ENCODE measurements around the gene HTN3.
"Not testable (repeated sequence)": the region's sequence is repeated elsewhere in the genome, so short reads cannot be mapped to it uniquely, and the experiment has no call there.

Gene HTN3

DNA sequence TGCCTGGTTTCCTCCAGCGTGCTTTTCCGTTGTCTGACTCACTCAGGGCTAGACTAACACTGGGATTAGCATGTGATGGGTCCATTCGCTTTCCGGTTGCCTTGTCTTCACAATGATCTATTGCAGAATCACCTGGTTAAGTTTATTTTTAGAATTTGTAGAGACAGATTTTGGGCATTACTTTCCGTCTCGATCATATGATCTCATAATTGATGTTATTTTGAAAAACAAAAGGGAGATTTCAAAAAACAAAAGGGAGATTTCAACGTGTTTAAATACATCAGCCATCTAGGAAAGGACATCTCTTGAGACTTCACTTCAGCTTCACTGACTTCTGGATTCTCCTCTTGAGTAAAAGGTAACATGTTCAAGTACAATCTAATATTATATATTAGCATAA is at the start of gene HTN3:
TSS of gene HTN3 (plus strand) at position 301 of the 400 bp plus-strand sequence. CDS start 2,282 bp downstream, outside the sequence.
- H3K27ac Mint-ChIP-seq; H3K4me3 Mint-ChIP-seq; H3K36me3 Mint-ChIP-seq (ENCODE audit: low read depth); H3K4me1 Mint-ChIP-seq (ENCODE audit: low read depth); H3K27me3 Mint-ChIP-seq (ENCODE audit: low read depth); H3K9me3 Mint-ChIP-seq: not testable (repeated sequence)

DNA sequence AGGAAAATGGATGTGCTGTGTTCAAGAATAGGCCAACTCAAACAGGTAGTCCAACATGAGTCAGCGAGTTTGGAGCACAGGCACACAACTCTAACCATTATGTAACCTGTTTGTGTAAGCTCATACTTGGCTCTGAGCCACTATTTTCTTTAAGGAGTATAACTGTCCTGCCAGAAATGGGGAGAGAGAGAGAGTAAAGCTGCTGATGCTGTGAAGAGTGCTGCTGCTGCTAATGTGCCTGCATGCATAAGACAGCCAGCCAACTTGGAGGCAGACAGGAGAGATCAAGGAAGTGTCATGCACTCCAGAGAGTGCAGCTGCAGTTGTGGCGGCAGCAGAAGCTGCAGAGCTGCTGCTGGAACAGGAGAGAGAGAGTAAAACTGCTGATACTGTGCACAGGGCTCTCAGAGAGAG is 44.2 kb upstream of the HTN3 start:
- no peaks in the 10 kb centered on the region for H3K4me1 Mint-ChIP-seq (ENCODE audit: low read depth)
- no peaks in the 10 kb centered on the region for H3K27me3 Mint-ChIP-seq (ENCODE audit: low read depth)
- no peak overlapping the region for H3K27ac Mint-ChIP-seq
- no peaks in the 10 kb centered on the region for H3K9me3 Mint-ChIP-seq
- H3K4me3 Mint-ChIP-seq, result no peak overlapping the region
- no peaks in the 10 kb centered on the region for H3K36me3 Mint-ChIP-seq (ENCODE audit: low read depth)

DNA sequence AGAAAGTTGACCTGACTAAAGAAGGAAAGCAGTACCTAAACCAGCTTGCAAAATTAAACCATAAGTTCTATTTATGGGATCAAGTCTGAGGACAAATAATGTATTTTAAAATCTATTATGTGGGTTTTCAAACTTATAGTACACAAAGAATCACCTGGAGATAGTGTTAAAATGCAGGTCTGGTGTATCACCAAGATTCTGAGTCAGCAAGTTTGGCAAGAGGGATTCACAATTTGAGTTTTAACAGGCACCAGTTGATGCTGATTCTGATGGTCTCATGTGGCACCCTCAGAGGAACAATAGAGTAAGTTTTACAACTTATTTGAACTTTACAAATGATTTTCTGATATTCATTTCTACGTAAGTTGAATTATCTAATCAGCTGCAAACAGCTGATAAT is 41.6 kb upstream of the HTN3 start:
- Mint-ChIP-seq H3K4me1 (ENCODE audit: low read depth) (no peaks in the 10 kb centered on the region), H3K36me3 (ENCODE audit: low read depth) (no peaks in the 10 kb centered on the region), H3K27ac (no peak overlapping the region), H3K27me3 (ENCODE audit: low read depth) (no peaks in the 10 kb centered on the region), H3K9me3 (no peaks in the 10 kb centered on the region), H3K4me3 (no peak overlapping the region)

DNA sequence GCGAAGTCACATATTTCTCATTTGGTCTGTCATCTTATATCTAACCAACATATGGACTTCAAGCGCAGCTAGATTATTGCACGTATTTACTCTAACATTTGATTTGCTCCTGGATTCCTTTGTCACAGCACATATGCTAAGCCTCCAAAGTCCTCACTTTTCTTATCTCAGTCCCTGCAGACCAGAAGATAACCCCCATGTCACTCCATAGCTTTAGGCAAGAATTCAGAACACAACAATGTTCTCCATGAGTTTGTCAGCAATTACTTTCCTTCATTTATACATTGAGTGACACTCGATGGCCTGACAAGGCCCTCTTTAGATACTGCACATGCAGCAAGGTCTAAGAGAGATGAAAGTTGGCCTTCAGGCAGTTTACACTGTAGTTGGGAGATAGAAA is 37.2 kb upstream of the HTN3 start:
- H3K9me3 Mint-ChIP-seq, result no peaks in the 10 kb centered on the region
- no peak overlapping the region for H3K4me3 Mint-ChIP-seq
- H3K4me1 Mint-ChIP-seq (ENCODE audit: low read depth), result no peaks in the 10 kb centered on the region
- H3K27me3 Mint-ChIP-seq (ENCODE audit: low read depth), result no peaks in the 10 kb centered on the region
- H3K27ac Mint-ChIP-seq, result no peak overlapping the region
- H3K36me3 Mint-ChIP-seq (ENCODE audit: low read depth), result no peaks in the 10 kb centered on the region

DNA sequence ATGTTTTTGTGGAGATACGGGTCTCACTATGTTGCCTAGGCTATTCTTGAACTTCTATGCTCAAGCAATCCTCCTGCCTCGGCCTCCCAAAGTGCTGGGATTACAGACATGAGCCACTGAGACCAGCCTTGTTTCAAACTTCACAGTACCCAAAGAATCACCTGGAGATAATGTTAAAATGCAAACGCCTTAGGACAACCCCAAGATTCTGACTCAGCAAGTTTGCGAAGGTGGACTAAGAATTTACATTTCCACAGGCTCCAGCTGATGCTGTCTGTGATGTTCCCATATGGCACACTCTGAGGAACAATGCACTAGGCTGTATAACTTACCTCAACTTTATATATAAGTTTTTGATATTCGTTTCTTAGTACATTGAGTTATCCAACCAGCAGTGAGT is 33.5 kb upstream of the HTN3 start:
- no peaks in the 10 kb centered on the region for H3K27me3 Mint-ChIP-seq (ENCODE audit: low read depth)
- H3K4me3 Mint-ChIP-seq, result no peak overlapping the region
- H3K36me3 Mint-ChIP-seq (ENCODE audit: low read depth), result no peaks in the 10 kb centered on the region
- H3K9me3 Mint-ChIP-seq, result no peaks in the 10 kb centered on the region
- no peak overlapping the region for H3K27ac Mint-ChIP-seq
- no peaks in the 10 kb centered on the region for H3K4me1 Mint-ChIP-seq (ENCODE audit: low read depth)

DNA sequence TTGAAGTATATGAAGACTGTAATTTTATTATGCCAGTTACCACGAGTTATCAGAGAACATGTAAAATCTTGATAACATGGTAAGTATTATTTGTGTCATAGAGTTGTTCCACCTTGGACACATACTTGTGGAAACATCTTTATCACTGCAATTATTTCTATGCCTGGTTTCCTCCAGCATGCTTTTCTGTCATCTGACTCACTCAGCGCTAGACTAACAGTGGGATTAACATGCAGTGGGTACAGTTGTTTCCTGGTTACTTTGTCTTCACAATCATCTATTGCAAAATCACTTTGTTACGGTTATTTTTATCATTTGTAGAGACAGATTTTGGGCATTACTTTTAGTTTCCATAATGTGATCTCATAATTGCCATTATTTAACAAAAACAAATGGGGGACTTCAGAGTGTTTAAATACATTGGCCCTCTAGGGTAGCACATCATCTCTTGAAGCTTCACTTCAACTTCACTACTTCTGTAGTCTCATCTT is 32.7 kb upstream of the HTN3 start, which contains the start of gene STATH:
TSS of gene STATH (plus strand) at position 441 of the 491 bp plus-strand sequence. CDS start 2,472 bp downstream, outside the sequence.
- H3K9me3 Mint-ChIP-seq, result no peaks in the 10 kb centered on the region
- H3K4me3 Mint-ChIP-seq, result no peak within 1 kb of the TSS
- H3K27me3 Mint-ChIP-seq (ENCODE audit: low read depth), result no peaks in the 10 kb centered on the region
- no peak within 1 kb of the TSS for H3K27ac Mint-ChIP-seq
- H3K4me1 Mint-ChIP-seq (ENCODE audit: low read depth), result no peaks in the 10 kb centered on the region
- no peaks in the 10 kb centered on the region for H3K36me3 Mint-ChIP-seq (ENCODE audit: low read depth)

DNA sequence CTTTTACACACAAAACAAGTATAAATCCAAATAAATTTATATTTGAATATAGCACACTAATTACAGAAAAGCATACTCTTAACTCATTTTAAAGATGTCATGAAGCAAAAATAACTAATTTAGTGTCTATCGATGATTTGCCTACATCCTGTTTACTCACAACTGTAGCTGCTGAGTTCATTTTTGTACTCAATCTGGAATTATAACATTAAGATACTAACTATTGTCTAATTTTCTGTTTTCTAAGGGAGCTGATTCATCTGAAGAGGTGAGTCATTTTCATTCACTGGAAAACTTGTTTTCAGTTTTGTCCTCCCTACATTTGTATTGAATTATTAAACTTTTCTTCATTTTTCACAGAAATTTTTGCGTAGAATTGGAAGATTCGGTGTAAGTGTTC is 28.8 kb upstream of the HTN3 start:
- Mint-ChIP-seq H3K9me3 (no peaks in the 10 kb centered on the region), H3K36me3 (ENCODE audit: low read depth) (no peaks in the 10 kb centered on the region), H3K27ac (no peak overlapping the region), H3K27me3 (ENCODE audit: low read depth) (peaks cover 3% of the 10 kb centered on the region), H3K4me3 (no peak overlapping the region), H3K4me1 (ENCODE audit: low read depth) (no peaks in the 10 kb centered on the region)

DNA sequence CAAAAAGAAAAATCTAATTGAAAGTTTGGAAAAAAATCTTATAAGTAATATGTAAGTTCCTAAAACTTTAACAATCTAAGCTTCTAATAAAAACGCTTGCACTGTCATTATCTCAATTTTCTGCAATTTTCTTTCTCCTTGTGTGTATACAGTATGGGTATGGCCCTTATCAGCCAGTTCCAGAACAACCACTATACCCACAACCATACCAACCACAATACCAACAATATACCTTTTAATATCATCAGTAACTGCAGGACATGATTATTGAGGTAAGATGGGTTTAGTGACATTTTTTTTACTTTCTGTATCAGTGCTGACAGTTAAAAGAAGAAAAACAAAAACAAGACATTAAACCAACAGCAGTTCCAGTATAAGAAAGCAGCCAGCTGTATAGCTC is 27.5 kb upstream of the HTN3 start:
- H3K36me3 Mint-ChIP-seq (ENCODE audit: low read depth), result no peaks in the 10 kb centered on the region
- no peaks in the 10 kb centered on the region for H3K9me3 Mint-ChIP-seq
- H3K27ac Mint-ChIP-seq, result no peak overlapping the region
- no peaks in the 10 kb centered on the region for H3K4me1 Mint-ChIP-seq (ENCODE audit: low read depth)
- H3K27me3 Mint-ChIP-seq (ENCODE audit: low read depth), result peaks cover 3% of the 10 kb centered on the region
- no peak overlapping the region for H3K4me3 Mint-ChIP-seq

DNA sequence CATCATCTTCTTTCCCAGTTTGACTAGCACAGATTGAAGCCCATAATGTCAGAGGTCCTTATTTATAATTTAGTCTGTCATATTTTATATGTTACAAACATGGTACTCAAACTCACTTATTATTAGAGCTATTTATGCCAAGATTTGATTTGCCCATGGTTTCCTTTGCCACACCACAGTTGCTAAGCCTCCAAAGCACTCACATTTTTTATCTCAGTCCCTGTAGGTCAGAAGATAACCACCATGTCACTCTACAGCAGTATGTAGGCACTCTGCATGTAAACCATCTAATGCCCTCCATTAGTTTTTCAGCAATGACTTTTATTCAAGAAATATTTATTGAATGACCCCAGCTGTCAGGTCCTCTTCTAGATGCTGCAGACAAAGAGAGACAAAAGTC is 25.8 kb upstream of the HTN3 start:
- Mint-ChIP-seq H3K36me3 (ENCODE audit: low read depth) (no peaks in the 10 kb centered on the region), H3K4me3 (no peak overlapping the region), H3K27ac (no peak overlapping the region), H3K27me3 (ENCODE audit: low read depth) (peaks cover 3% of the 10 kb centered on the region), H3K9me3 (no peaks in the 10 kb centered on the region), H3K4me1 (ENCODE audit: low read depth) (no peaks in the 10 kb centered on the region)

DNA sequence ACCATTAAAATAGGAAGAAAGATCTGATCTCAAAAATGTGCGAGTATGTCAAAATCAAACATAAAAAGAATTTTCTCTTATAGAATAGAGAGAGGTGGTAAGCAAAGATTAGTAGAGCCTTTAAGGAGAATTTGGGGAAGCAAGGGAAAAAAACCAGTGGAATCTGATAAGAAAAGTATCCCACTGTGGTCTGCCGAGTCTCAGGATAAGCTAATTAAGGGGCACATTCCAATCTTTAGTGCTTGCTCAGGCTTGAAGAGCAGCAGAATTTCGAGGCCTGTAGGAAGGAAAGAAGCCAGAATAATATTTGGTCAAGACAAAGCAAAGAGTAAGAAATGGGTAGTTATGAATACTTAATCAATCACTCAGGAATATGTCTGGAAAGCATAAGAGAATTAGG is 19.5 kb upstream of the HTN3 start:
- Mint-ChIP-seq H3K36me3 (ENCODE audit: low read depth) (no peaks in the 10 kb centered on the region), H3K4me3 (no peak overlapping the region), H3K4me1 (ENCODE audit: low read depth) (no peaks in the 10 kb centered on the region), H3K9me3 (no peaks in the 10 kb centered on the region), H3K27ac (no peak overlapping the region), H3K27me3 (ENCODE audit: low read depth) (peaks cover 3% of the 10 kb centered on the region)

DNA sequence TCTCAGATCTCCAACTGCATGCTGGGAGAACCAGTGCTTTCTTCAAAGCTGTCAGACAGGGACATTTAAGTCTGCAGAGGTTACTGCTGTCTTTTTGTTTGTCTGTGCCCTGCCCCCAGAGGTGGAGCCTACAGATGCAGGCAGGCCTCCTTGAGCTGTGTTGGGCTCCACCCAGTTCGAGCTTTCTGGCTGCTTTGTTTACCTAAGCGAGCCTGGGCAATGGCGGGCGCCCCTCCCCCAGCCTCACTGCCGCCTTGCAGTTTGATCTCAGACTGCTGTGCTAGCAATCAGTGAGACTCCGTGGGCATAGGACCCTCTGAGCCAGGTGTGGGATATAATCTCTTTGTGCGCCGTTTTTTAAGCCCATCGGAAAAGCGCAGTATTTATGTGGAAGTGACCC is 9.3 kb upstream of the HTN3 start:
- not testable (repeated sequence) for H3K27ac Mint-ChIP-seq; H3K9me3 Mint-ChIP-seq; H3K4me3 Mint-ChIP-seq; H3K4me1 Mint-ChIP-seq (ENCODE audit: low read depth); H3K36me3 Mint-ChIP-seq (ENCODE audit: low read depth); H3K27me3 Mint-ChIP-seq (ENCODE audit: low read depth)

DNA sequence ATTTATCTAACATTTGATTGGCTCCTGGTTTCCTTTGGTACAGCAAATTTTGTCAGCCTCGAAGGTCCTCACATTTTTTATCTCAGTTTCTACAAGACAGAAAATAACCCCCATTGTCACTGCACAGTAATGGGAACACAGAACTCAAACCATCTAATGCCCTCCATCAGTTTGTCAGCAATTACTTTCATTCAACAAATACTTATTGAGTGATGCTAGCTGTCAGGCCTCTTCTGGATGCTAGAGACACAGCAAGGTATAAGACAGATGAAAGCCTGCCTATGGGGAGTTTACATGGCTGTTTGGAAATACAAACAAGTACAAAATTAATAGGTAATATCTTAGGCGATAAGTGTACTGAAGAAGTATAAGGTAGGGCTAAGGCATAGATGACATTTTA is 5.0 kb upstream of the HTN3 start:
- Mint-ChIP-seq H3K9me3 (no peaks in the 10 kb centered on the region), H3K4me3 (no peak overlapping the region), H3K36me3 (ENCODE audit: low read depth) (no peaks in the 10 kb centered on the region), H3K27ac (no peak overlapping the region), H3K27me3 (ENCODE audit: low read depth) (no peaks in the 10 kb centered on the region), H3K4me1 (ENCODE audit: low read depth) (no peaks in the 10 kb centered on the region)

DNA sequence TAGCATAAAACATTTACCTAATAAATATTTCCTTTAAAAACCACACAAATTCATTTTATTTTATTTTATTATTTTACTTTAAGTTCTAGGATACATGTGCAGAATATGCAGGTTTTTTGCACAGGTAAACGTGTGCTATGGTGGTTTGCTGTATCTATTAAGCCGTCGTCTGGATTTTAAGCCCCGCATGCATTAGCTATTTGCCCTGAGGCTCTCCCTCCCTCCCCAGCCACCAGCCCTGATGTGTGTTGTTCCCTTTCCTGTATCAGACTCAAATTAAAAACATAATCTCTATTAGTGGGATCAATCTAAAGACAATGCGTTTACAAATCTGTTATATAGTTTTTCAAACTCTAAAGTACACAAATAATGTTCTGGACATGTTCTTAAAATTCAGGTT is 1.2 kb upstream of the HTN3 start:
- Mint-ChIP-seq H3K4me1 (ENCODE audit: low read depth) (no peaks in the 10 kb centered on the region), H3K27me3 (ENCODE audit: low read depth) (no peaks in the 10 kb centered on the region), H3K9me3 (no peaks in the 10 kb centered on the region), H3K4me3 (no peak overlapping the region), H3K27ac (no peak overlapping the region), H3K36me3 (ENCODE audit: low read depth) (no peaks in the 10 kb centered on the region)

DNA sequence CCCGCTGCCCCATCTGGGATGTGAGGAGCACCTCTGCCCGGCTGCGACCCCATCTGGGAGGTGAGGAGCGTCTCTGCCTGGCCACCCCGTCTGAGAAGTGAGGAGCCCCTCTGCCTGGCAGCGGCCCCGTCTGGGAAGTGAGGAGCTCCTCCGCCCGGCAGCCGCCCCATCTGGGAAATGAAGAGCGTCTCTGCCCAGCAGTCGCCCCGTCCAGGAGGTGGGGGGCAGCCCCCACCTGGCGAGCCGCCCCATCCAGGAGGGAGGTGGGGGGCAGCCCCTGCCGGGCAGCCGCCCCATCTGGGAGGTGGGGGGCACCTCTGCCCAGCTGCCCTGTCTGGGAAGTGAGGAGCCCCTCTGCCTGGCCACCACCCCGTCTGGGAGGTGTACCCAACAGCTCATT is 9.3 kb downstream of the HTN3 start:
- not testable (repeated sequence) for H3K4me3 Mint-ChIP-seq; H3K27me3 Mint-ChIP-seq (ENCODE audit: low read depth); H3K36me3 Mint-ChIP-seq (ENCODE audit: low read depth); H3K4me1 Mint-ChIP-seq (ENCODE audit: low read depth); H3K27ac Mint-ChIP-seq; H3K9me3 Mint-ChIP-seq

DNA sequence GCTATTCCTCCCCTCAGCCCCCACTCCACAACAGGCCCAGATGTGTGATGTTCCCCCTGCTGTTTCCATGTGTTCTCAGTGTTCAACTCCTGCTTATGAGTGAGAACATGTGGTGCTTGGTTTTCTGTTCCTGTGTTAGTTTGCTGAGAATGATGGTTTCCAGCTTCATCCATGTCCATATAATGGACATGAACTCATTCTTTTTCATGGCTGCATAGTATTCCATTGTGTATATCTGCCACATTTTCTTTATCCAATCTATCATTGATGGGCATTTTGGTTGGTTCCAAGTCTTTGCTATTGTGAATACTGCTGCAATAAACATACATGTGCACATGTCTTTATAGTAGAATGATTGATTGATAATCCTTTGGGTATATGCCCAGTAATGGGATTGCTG is 11.7 kb downstream of the HTN3 start:
- H3K4me1 Mint-ChIP-seq (ENCODE audit: low read depth); H3K9me3 Mint-ChIP-seq; H3K27me3 Mint-ChIP-seq (ENCODE audit: low read depth); H3K36me3 Mint-ChIP-seq (ENCODE audit: low read depth); H3K27ac Mint-ChIP-seq; H3K4me3 Mint-ChIP-seq: not testable (repeated sequence)

DNA sequence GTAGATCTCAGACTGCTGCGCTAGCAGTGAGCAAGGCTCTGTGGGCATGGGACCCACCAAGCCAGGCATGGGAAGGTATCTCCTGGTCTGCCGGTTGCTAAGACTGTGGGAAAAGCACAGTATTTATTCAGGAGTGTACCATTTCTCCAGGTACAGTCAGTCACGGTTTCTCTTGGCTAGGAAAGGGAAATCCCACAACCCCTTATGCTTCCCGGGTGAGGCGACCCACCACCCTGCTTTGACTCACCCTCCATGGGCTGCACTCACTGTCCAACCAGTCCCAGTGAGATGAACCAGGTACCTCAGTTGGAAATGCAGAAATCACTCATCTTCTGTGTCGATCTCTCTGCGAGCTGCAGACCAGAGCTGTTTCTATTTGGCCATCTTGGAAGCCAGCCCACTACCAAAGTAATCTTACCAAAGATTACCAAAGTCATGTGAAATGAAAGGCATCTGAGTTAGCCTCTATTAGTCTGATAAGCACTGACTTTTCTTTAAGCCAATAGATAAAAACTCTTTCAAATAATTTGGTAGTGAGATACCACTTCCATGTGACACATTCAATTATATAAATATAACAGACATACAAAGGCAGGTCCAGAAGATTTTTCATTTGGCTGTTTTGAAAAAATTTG is 13.5 kb downstream of the HTN3 start:
- Mint-ChIP-seq H3K36me3 (ENCODE audit: low read depth) (no peaks in the 10 kb centered on the region), H3K4me3 (no peak overlapping the region), H3K4me1 (ENCODE audit: low read depth) (no peaks in the 10 kb centered on the region), H3K9me3 (peaks cover 8% of the 10 kb centered on the region), H3K27me3 (ENCODE audit: low read depth) (no peaks in the 10 kb centered on the region), H3K27ac (no peak overlapping the region)

Data from T-helper 1 cell treated with Interleukin-12 subunit alpha and Interleukin-12 subunit beta and Interleukin-4 antibody, amounts not matched to agents 30 μg/mL and 1 μg/mL, for 36 hours (primary cell).